PC-9 (cell line): ENCODE measurements around the gene EDNRB. TPM values are rescaled to one million over a fixed set of nuclear protein-coding genes. Genes with fewer than 3 reads are reported as not detected.
"Not testable (repeated sequence)": the region's sequence is repeated elsewhere in the genome, so short reads cannot be mapped to it uniquely, and the experiment has no call there.

Experiments used
- BruUV-seq: library from RNA; stranded (reverse); fragments of 400-500 nt; replicated peaks from 2 replicates; lab custom pipeline; 2021; lab: Mats Ljungman, UMichigan
- CTCF ChIA-PET: fragments of 300-600 bp; sonication (Branson Sonifier 250); formaldehyde crosslinking; loops from one replicate; lab custom pipeline; 2022; ENCODE audit warnings: antibody characterized with exemption; lab: Charles Lee
- POLR2A ChIA-PET: fragments of 300-600 bp; sonication (Branson Sonifier 250); formaldehyde crosslinking; loops from one replicate; lab custom pipeline; 2022; ENCODE audit warnings: antibody characterized with exemption; ENCODE audit not compliant: unreplicated experiment; lab: Charles Lee
- DNase-seq, 2 experiments: peaks; one replicate each; pipeline versions ENCODE4 v3.0.0 to v3.0.0-alpha.2; 2015 to 2022; ENCODE audit warnings: mixed read lengths in 1 of 2
- H2AFZ ChIP-seq: fragments of 200-600 bp; sonication (generic); 2 replicates; pipeline ENCODE4 v1.8.1; 2017; ENCODE audit warnings: antibody characterized with exemption
- H3F3A ChIP-seq: fragments of 200-600 bp; sonication (generic); 2 replicates; pipeline ENCODE4 v1.8.1; 2017; ENCODE audit warnings: antibody characterized with exemption, mild to moderate bottlenecking, low read depth; ENCODE audit not compliant: insufficient read depth
- H3K27ac ChIP-seq: fragments of 200-600 bp; sonication (generic); 2 replicates; pipeline ENCODE4 v1.6.1; 2016; ENCODE audit warnings: mixed run types
- H3K27me3 ChIP-seq: fragments of 200-600 bp; sonication (generic); 2 replicates; pipeline ENCODE4 v1.6.1; 2016; ENCODE audit warnings: low read depth, mixed run types; ENCODE audit not compliant: insufficient read depth
- H3K36me3 ChIP-seq: fragments of 200-600 bp; sonication (generic); 2 replicates; pipeline ENCODE4 v1.6.1; 2016; ENCODE audit warnings: low read depth, mixed run types
- H3K4me1 ChIP-seq: fragments of 200-600 bp; sonication (generic); replicated peaks from 2 replicates; pipeline ENCODE4 v1.6.1; 2016; ENCODE audit warnings: mixed run types; ENCODE audit not compliant: insufficient read depth
- H3K4me2 ChIP-seq: fragments of 200-600 bp; sonication (generic); 2 replicates; pipeline ENCODE4 v1.6.1; 2017; ENCODE audit warnings: mixed run types
- H3K4me3 ChIP-seq: fragments of 200-600 bp; sonication (generic); 2 replicates; pipeline ENCODE4 v1.6.1; 2016; ENCODE audit warnings: mixed run types
- H3K79me2 ChIP-seq: fragments of 200-600 bp; sonication (generic); 2 replicates; pipeline ENCODE4 v1.6.1; 2017; ENCODE audit warnings: low read depth, mixed run types
- H3K9me2 ChIP-seq: fragments of 200-600 bp; sonication (generic); 2 replicates; pipeline ENCODE4 v1.8.1; 2017; ENCODE audit warnings: mild to moderate bottlenecking; ENCODE audit not compliant: insufficient read depth
- H3K9me3 ChIP-seq: fragments of 200-600 bp; sonication (generic); 2 replicates; pipeline ENCODE4 v1.8.1; 2016; ENCODE audit warnings: low read depth; ENCODE audit not compliant: insufficient read depth
- H4K20me1 ChIP-seq: fragments of 200-600 bp; sonication (generic); 2 replicates; pipeline ENCODE4 v1.8.1; 2017; ENCODE audit not compliant: insufficient read depth
- EZH2 ChIP-seq: fragments of 200-600 bp; sonication (generic); IDR thresholded peaks from 2 replicates; pipeline ENCODE4 v1.8.0; 2017; ENCODE audit warnings: antibody characterized with exemption, low read depth
- intact Hi-C: fragments of 100-400 bp; cut with micrococcal nuclease; formaldehyde crosslinking; loops from one replicate; pipeline ENCODE4 v1.10.0; 2022; ENCODE audit not compliant: unreplicated experiment
- total RNA-seq: library from RNA; stranded (reverse); gene quantifications from 2 replicates; pipeline ENCODE4 v1.2.3, GENCODE V29; 2021
- TF ChIP-seq, protein P1 (sequence below): fragments of 200-600 bp; sonication (generic); conservative IDR thresholded peaks from 2 replicates; pipeline ENCODE4 v1.6.1; 2017; ENCODE audit warnings: mixed run types, antibody characterized with exemption, mild to moderate bottlenecking, moderate library complexity

Gene EDNRB
- total RNA-seq, 1 experiment from 2014 or later: not detected

- H3K36me3 ChIP-seq: no peaks in the 10 kb centered on the region
- no TSS peak for BruUV-seq
- POLR2A ChIA-PET: no interaction called here
- H3K4me1 ChIP-seq: no peaks in the 10 kb centered on the region
- TF ChIP-seq, protein P1, sequence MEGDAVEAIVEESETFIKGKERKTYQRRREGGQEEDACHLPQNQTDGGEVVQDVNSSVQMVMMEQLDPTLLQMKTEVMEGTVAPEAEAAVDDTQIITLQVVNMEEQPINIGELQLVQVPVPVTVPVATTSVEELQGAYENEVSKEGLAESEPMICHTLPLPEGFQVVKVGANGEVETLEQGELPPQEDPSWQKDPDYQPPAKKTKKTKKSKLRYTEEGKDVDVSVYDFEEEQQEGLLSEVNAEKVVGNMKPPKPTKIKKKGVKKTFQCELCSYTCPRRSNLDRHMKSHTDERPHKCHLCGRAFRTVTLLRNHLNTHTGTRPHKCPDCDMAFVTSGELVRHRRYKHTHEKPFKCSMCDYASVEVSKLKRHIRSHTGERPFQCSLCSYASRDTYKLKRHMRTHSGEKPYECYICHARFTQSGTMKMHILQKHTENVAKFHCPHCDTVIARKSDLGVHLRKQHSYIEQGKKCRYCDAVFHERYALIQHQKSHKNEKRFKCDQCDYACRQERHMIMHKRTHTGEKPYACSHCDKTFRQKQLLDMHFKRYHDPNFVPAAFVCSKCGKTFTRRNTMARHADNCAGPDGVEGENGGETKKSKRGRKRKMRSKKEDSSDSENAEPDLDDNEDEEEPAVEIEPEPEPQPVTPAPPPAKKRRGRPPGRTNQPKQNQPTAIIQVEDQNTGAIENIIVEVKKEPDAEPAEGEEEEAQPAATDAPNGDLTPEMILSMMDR: no peak
- no peak for TF ChIP-seq EZH2
- no peak overlapping the region for H3K4me3 ChIP-seq
- intact Hi-C loops: no loop called here
- no peak overlapping the region for H2AFZ ChIP-seq
- H3K9me3 ChIP-seq: peaks cover 4% of the 10 kb centered on the region; the same call in 1 of the 2 replicates
- H4K20me1 ChIP-seq: no peaks in the 10 kb centered on the region
- CTCF ChIA-PET: no interaction called here
- no peak for DNase-seq
- H3K27ac ChIP-seq: no peak overlapping the region
- H3K4me2 ChIP-seq: no peak overlapping the region
- H3K9me2 ChIP-seq: no peaks in the 10 kb centered on the region; the same call in 1 of the 2 replicates
- H3K79me2 ChIP-seq: no peaks in the 10 kb centered on the region
- H3F3A ChIP-seq: no peaks in the 10 kb centered on the region
- no peaks in the 10 kb centered on the region for H3K27me3 ChIP-seq
These were observed 33.6 kb upstream of the EDNRB start for GRCh38 chr13:77952276-77952675.

GRCh38 chr13:77946522-77946921, 27.9 kb upstream of the EDNRB start:
- H3K4me1 ChIP-seq: no peaks in the 10 kb centered on the region

DNA sequence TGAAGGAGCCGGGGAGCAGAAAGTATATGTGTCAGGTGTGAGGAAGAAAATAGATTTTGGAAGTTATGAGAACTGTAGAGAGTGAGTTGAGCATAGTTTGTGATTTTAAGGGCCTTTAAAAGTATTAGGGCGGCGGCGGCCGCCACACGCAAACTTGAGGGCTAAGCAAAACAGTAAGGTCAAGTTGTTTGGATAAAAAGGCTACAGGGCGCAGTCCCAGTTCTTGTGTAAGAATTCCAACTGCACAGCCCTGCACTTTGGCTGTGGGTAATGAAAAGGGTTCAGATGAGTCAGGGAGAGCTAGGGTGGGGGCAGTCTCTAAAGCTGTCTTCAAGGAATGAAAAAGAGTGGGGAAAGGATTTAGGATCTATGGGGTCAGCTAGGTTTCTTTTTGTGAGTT, 16.4 kb upstream of the EDNRB start:
- H3K4me3 ChIP-seq, POLR2A ChIA-PET, H2AFZ ChIP-seq, H4K20me1 ChIP-seq, DNase-seq, H3K9me2 ChIP-seq, H3K27me3 ChIP-seq, H3K4me1 ChIP-seq, BruUV-seq, H3K27ac ChIP-seq, CTCF ChIA-PET, intact Hi-C loops, H3K9me3 ChIP-seq, H3F3A ChIP-seq, H3K4me2 ChIP-seq, H3K36me3 ChIP-seq, H3K79me2 ChIP-seq: not testable (repeated sequence)

More at GRCh38 chr13:77946522-77946921, 27.9 kb upstream of the EDNRB start:
- no TSS peak for BruUV-seq
- H3F3A ChIP-seq: no peaks in the 10 kb centered on the region
- H3K27me3 ChIP-seq: no peaks in the 10 kb centered on the region
- H3K4me2 ChIP-seq: no peak overlapping the region
- H3K9me2 ChIP-seq: no peaks in the 10 kb centered on the region
- H3K36me3 ChIP-seq: no peaks in the 10 kb centered on the region
- no peaks in the 10 kb centered on the region for H3K9me3 ChIP-seq
- H2AFZ ChIP-seq: no peak overlapping the region
- ChIA-PET POLR2A (no interaction called here), CTCF (no interaction called here)
- intact Hi-C loops: no loop called here
- no peak overlapping the region for H3K27ac ChIP-seq
- H4K20me1 ChIP-seq: no peaks in the 10 kb centered on the region
- TF ChIP-seq, protein P1: no peak
- no peak for TF ChIP-seq EZH2
- no peak for DNase-seq
- no peaks in the 10 kb centered on the region for H3K79me2 ChIP-seq
- H3K4me3 ChIP-seq: no peak overlapping the region

DNA sequence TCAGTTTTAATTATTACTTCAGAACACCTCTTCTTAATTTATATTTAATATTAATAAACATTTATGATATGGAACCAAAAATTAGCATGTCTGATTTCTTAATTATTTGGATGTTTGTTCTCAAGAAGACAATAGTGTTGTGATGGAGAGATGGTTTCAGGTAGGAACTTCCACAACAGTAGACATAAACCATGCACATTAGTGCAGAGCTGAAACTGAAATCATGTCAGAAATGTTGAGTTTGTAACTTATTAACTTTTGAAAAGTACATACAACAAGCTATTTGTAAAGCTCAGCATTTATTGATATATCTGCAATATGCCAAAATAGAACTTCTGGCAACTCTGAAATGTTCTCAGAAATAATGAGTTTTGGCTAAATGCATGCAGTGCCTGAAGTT, 11.8 kb upstream of the EDNRB start:
- Histone ChIP-seq H3K4me3 (no peak overlapping the region), H4K20me1 (no peaks in the 10 kb centered on the region), H3K4me2 (no peak overlapping the region), H3K9me2 (no peaks in the 10 kb centered on the region), H3K79me2 (no peaks in the 10 kb centered on the region), H3K4me1 (no peaks in the 10 kb centered on the region), H3K9me3 (0 out of 2 replicates have a peak, but pooled peaks cover 5% of the 10 kb centered on the region), H3F3A (no peaks in the 10 kb centered on the region), H2AFZ (no peak overlapping the region), H3K27me3 (no peaks in the 10 kb centered on the region), H3K27ac (no peak overlapping the region), H3K36me3 (no peaks in the 10 kb centered on the region)
- CTCF ChIA-PET: no interaction called here
- POLR2A ChIA-PET: no interaction called here
- TF ChIP-seq EZH2: no peak
- TF ChIP-seq, protein P1: no peak
- intact Hi-C loops: no loop called here
- no TSS peak for BruUV-seq
- no peak for DNase-seq
